K562 (cell line): ENCODE results near the gene KIF18B. TPM values are rescaled to one million over a fixed set of nuclear protein-coding genes. Genes with fewer than 3 reads are reported as not detected.
A peak's percentile ranks its signal among the peaks of the same experiment; 100 is the strongest.

Source experiments
- ATAC-seq: fragments of 200-7000 bp; cut with Tn5 transposase; 3 replicates; pipeline ENCODE4 v1.9.1; 2020; ENCODE audit warnings: moderate library complexity
- BruUV-seq: library from RNA; stranded (reverse); fragments of 400-500 nt; replicated peaks from 2 replicates; lab custom pipeline; 2021; lab: Mats Ljungman, UMichigan
- CTCF ChIA-PET: fragments of 300-600 bp; formaldehyde crosslinking; extraction: SDS; loops from one replicate; lab custom pipeline; 2021; ENCODE audit warnings: low intra/inter-chr PET ratio; lab: Yijun Ruan, JAX
- POLR2A ChIA-PET: fragments of 300-600, 350-650 bp; sonication (Branson Sonifier 250); formaldehyde crosslinking; extraction: SDS; loops from one replicate; lab custom pipeline; 2021; ENCODE audit warnings: antibody characterized with exemption, inconsistent platforms; lab: Yijun Ruan, JAX
- DNase-seq, 4 experiments: peaks; one replicate each; pipeline versions ENCODE4 v3.0.0 to v3.0.0-alpha.2; 2011 to 2018; ENCODE audit warnings: low spot score in 3 of 4, mixed read lengths in 3 of 4; ENCODE audit errors: extremely low read depth in 1 of 4
- FAIRE-seq: peaks from 2 replicates; lab custom pipeline; 2011; peaks lifted over from hg19 to GRCh38; lab: Jason Lieb, UNC
- H2AFZ ChIP-seq: 2 replicates; pipeline ENCODE4 v1.6.0; 2011; ENCODE audit warnings: low read depth, low read length, control low read depth, inconsistent platforms
- H3K27ac ChIP-seq: fragments of 200-600 bp; 3 replicates; pipeline ENCODE4 v1.8.0; 2011; ENCODE audit warnings: low read depth, mild to moderate bottlenecking, control low read depth, inconsistent platforms, low read length, moderate library complexity, mixed read lengths; ENCODE audit errors: extremely low read depth
- H3K27me3 ChIP-seq, 2 experiments: fragments of 300-600 bp in 1 of 2; 2 replicates in 1 of 2; 3 replicates in 1 of 2; pipeline versions ENCODE4 v1.6.0 to v1.8.0; 2011; ENCODE audit warnings: inconsistent platforms in 2 of 2, low read length in 2 of 2, mild to moderate bottlenecking in 1 of 2, mixed read lengths in 1 of 2, moderate library complexity in 1 of 2; ENCODE audit not compliant: control insufficient read depth in 2 of 2, insufficient read depth in 2 of 2
- H3K36me3 ChIP-seq: fragments of 300-600 bp; 3 replicates; pipeline ENCODE4 v1.8.0; 2011; ENCODE audit warnings: mild to moderate bottlenecking, low read length, inconsistent platforms; ENCODE audit not compliant: control insufficient read depth, insufficient read depth
- H3K4me1 ChIP-seq, 2 experiments: fragments of 200-600 bp in 1 of 2; replicated peaks in 1 of 2; 2 replicates in 1 of 2; 3 replicates in 1 of 2; pipeline versions ENCODE4 v1.5.1 to v1.8.0; 2011; ENCODE audit warnings: inconsistent platforms in 2 of 2, low read length in 2 of 2, mild to moderate bottlenecking in 1 of 2, mixed read lengths in 1 of 2, moderate library complexity in 1 of 2; ENCODE audit not compliant: control insufficient read depth in 2 of 2, insufficient read depth in 2 of 2
- H3K4me2 ChIP-seq: 2 replicates; pipeline ENCODE4 v1.6.1; 2011; ENCODE audit warnings: low read length, control low read depth, inconsistent platforms, mixed read lengths; ENCODE audit not compliant: insufficient read depth
- H3K4me3 ChIP-seq: fragments of 200-600 bp; sonication (generic), shearing (Covaris generic); 2 replicates; pipeline ENCODE4 v1.5.1; 2016; ENCODE audit warnings: control low read depth, inconsistent platforms
- H3K79me2 ChIP-seq: fragments of 200-600 bp; 3 replicates; pipeline ENCODE4 v1.8.0; 2011; ENCODE audit warnings: low read length, inconsistent platforms; ENCODE audit not compliant: control insufficient read depth, insufficient read depth
- H3K9ac ChIP-seq, 2 experiments: 2 replicates each; pipeline versions ENCODE4 v1.6.0 to v1.6.1; 2011; ENCODE audit warnings: low read depth in 2 of 2, low read length in 2 of 2, control low read depth in 1 of 2, inconsistent platforms in 1 of 2, mild to moderate bottlenecking in 1 of 2, mixed read lengths in 1 of 2; ENCODE audit not compliant: insufficient read depth in 1 of 2
- H3K9me1 ChIP-seq: one replicate; pipeline ENCODE4 v1.6.0; 2011; ENCODE audit warnings: inconsistent platforms, mild to moderate bottlenecking, low read length, moderate library complexity; ENCODE audit not compliant: control insufficient read depth, insufficient read depth
- H3K9me3 ChIP-seq: replicated peaks from 2 replicates; pipeline ENCODE4 v1.5.1; 2011; ENCODE audit warnings: low read depth, low read length, inconsistent platforms; ENCODE audit not compliant: control insufficient read depth, insufficient read depth
- H4K20me1 ChIP-seq: replicated peaks from 2 replicates; pipeline ENCODE4 v1.6.1; 2011; ENCODE audit warnings: low read length, inconsistent platforms, mixed read lengths; ENCODE audit not compliant: control insufficient read depth, insufficient read depth
- EZH2 ChIP-seq: IDR thresholded peaks from 2 replicates; pipeline ENCODE4 v1.6.1; 2012; ENCODE audit warnings: low read depth, mild to moderate bottlenecking, inconsistent platforms, low read length, borderline replicate concordance
- KAT7 ChIP-seq: sonication (generic); formaldehyde crosslinking; IDR thresholded peaks from 2 replicates; pipeline ENCODE4 v1.8.0; 2022; ENCODE audit warnings: missing genetic modification reagents, mild to moderate bottlenecking, borderline replicate concordance
- PTRF ChIP-seq: fragments of 450-650 bp; IDR thresholded peaks from 2 replicates; pipeline ENCODE4 v1.6.1; 2016; ENCODE audit warnings: mild to moderate bottlenecking, missing genetic modification characterization, missing compliant biosample characterization
- SPI1 ChIP-seq: IDR thresholded peaks from 2 replicates; pipeline ENCODE4 v1.6.1; 2011; ENCODE audit warnings: low read depth, low read length, control low read depth, borderline replicate concordance
- STAT5A ChIP-seq: IDR thresholded peaks from 2 replicates; pipeline ENCODE4 v1.6.1; 2012; ENCODE audit warnings: low read length, inconsistent platforms, borderline replicate concordance
- TRIM24 ChIP-seq, 2 experiments: fragments of 450-650 bp; IDR thresholded peaks; 2 replicates each; pipeline ENCODE4 v1.6.1; 2016
- ZBTB40 ChIP-seq, 2 experiments: fragments of 450-650 bp in 1 of 2; sonication (generic) in 1 of 2; formaldehyde crosslinking in 1 of 2; IDR thresholded peaks; 2 replicates each; pipeline versions ENCODE4 v1.7.1 to v1.9.0; 2016 to 2022; ENCODE audit warnings: inconsistent platforms in 1 of 2, mild to moderate bottlenecking in 1 of 2, missing genetic modification reagents in 1 of 2
- ZNF24 ChIP-seq: fragments of 450-650 bp; IDR thresholded peaks from 2 replicates; pipeline ENCODE4 v1.6.1; 2016
- ZNF431 ChIP-seq: sonication (generic); formaldehyde crosslinking; IDR thresholded peaks from 2 replicates; pipeline ENCODE4 v1.8.0; 2022; ENCODE audit warnings: mild to moderate bottlenecking, missing genetic modification reagents
- ZNF766 ChIP-seq: fragments of 200-800 bp; sonication (Bioruptor generic); conservative IDR thresholded peaks from 2 replicates; pipeline ENCODE4 v1.6.1; 2016; ENCODE audit warnings: missing genetic modification characterization, missing compliant biosample characterization
- WGBS: fragments of 100-300 bp; shearing (Covaris generic); methylation state at CpG from one replicate; pipeline ENCODE4 v1.1.6; 2016; ENCODE audit warnings: low coverage, mixed read lengths; ENCODE audit not compliant: insufficient coverage; ENCODE audit errors: missing lambda C conversion rate; 5-methylcytosine and 5-hydroxymethylcytosine counted together
- in situ Hi-C: fragments of 300-500 bp; cut with MboI; formaldehyde crosslinking; loops from 4 replicates; pipeline ENCODE4 v1.15.0; 2018; ENCODE audit warnings: inconsistent platforms, mixed read lengths
- intact Hi-C: fragments of 100-400 bp; cut with micrococcal nuclease; formaldehyde crosslinking; loops from 2 replicates; pipeline ENCODE4 v1.14.2; 2022
- polyA plus RNA-seq, 8 experiments: library from polyadenylated mRNA; depleted of rRNA in 4 of 8; stranded (reverse) in 5 of 8; unstranded in 3 of 8; fragments of >200 nt; fragmentation: Nextera tagmentation in 2 of 8; fragmentation: Illumina TruSeq in 1 of 8; extraction: Ambion mirVana in 2 of 8; extraction: Trizol in 1 of 8; gene quantifications; 2 replicates each; pipeline versions ENCODE4 v1.2.1 to v1.2.3, GENCODE V29; 2011 to 2014; ENCODE audit warnings: inconsistent platforms in 1 of 8, missing spikeins in 1 of 8
- total RNA-seq, 7 experiments: library from RNA; depleted of rRNA in 6 of 7; stranded (reverse); fragments of >200 nt in 6 of 7; fragmentation: Illumina TruSeq in 2 of 7; extraction: Trizol in 2 of 7; gene quantifications; 2 replicates each; pipeline versions ENCODE4 v1.2.1 to v1.2.3, GENCODE V29; 2011 to 2021; ENCODE audit warnings: low replicate concordance in 1 of 7

The KIF18B gene
- total and polyA plus RNA-seq, 9 of the 15 experiments (the other 6 are each of a cell fraction or from before 2014, with no cell fraction given): 2.0 to 42.8 (median 13.2) TPM

GRCh38 chr17:44898768-44899073, 48.9 kb downstream of the KIF18B start:
- FAIRE-seq: peak; percentile 61
- Histone ChIP-seq H2AFZ (peak overlapping the region; percentile 99), H3K4me2 (peak overlapping the region; percentile 94), H3K27ac (peak overlapping the region; percentile 99), H3K27me3 (no peaks in the 10 kb centered on the region), H4K20me1 (no peaks in the 10 kb centered on the region; the same call in 1 of the 2 replicates), H3K79me2 (peaks cover 53% of the 10 kb centered on the region), H3K4me3 (peak overlapping the region; percentile 72), H3K4me1 (peaks cover 7 to 9% of the 10 kb centered on the region in 2 experiments; a peak in 3 of 5 replicates), H3K9ac (peak overlapping the region; percentile 94), H3K36me3 (peaks cover 29% of the 10 kb centered on the region), H3K9me1 (no peaks in the 10 kb centered on the region), H3K9me3 (no peaks in the 10 kb centered on the region)
- TF ChIP-seq EZH2 (no peak), ZBTB40 (IDR thresholded peaks at IDR 0.05) (peak; percentile 90; the same call in 1 of the 2 replicates), ZBTB40 (CRISPR knock-in tag; IDR thresholded peaks at IDR 0.05) (no peak), ZNF431 (CRISPR knock-in tag) (0 out of 2 replicates have a peak, but pooled peaks have one; percentile 52), PTRF (tag) (no peak), ZNF766 (CRISPR knock-in tag) (0 out of 2 replicates have a peak, but pooled peaks have one; percentile 38), ZNF24 (peak; percentile 72; the same call in 1 of the 2 replicates), STAT5A (peak; percentile 11; the same call in 1 of the 2 replicates), SPI1 (peak; percentile 95), TRIM24 (IDR thresholded peaks at IDR 0.05) (peak in 1 of 2 experiments; percentile 43; a peak in 1 of 4 replicates), KAT7 (0 out of 2 replicates have a peak, but pooled peaks have one; percentile 23)
- CTCF ChIA-PET: no interaction called here
- POLR2A ChIA-PET: interaction anchor here (0.6 to 5.3 kb wide), 11 partner anchors 9 to 574 kb away, joined by 3 to 28 read pairs (median 4); partner anchors contain the start of genes NMT1 and SLC25A39
- in situ Hi-C loops: no loop called here
- ATAC-seq: peak; percentile 83; the same call in 1 of the 3 replicates
- no TSS peak for BruUV-seq
- WGBS: 0% methylated on average over 7 of the region's 7 CpGs
- no peak for DNase-seq
- intact Hi-C loops: no loop called here
